B cell (primary cell): ENCODE results near the gene GPR179. TPM values are rescaled to one million over a fixed set of nuclear protein-coding genes. Genes with fewer than 3 reads are reported as not detected.

ENCODE experiments used
- ATAC-seq: fragments of 200-7000 bp; cut with Tn5 transposase; one replicate; pipeline ENCODE4 v1.10.0; 2021; ENCODE audit warnings: low read depth, mild to moderate bottlenecking, moderate number of reproducible peaks, moderate library complexity
- CTCF ChIA-PET: fragments of 350-600 bp; sonication (Branson Sonifier 250); formaldehyde crosslinking; loops from one replicate; lab custom pipeline; 2021; ENCODE audit warnings: antibody characterized with exemption, inconsistent platforms; lab: Charles Lee
- POLR2A ChIA-PET: fragments of 350-600 bp; sonication (Branson Sonifier 250); formaldehyde crosslinking; loops from one replicate; lab custom pipeline; 2021; ENCODE audit warnings: antibody characterized with exemption; lab: Charles Lee
- DNase-seq: peaks from one replicate; pipeline ENCODE4 v3.0.0; 2013
- H2AFZ ChIP-seq: 2 replicates; pipeline ENCODE4 v1.6.1; 2012; ENCODE audit warnings: mild to moderate bottlenecking, low read depth, low read length; ENCODE audit not compliant: insufficient read depth, poor library complexity, severe bottlenecking
- H3K27ac ChIP-seq, 2 donors: 1 replicate in 1 of 2; 2 replicates in 1 of 2; pipeline ENCODE4 v1.5.1; 2012 to 2013; ENCODE audit warnings: low read length in 2 of 2, mild to moderate bottlenecking in 2 of 2, moderate library complexity in 1 of 2
- H3K27me3 ChIP-seq, 4 experiments: fragments of 200-600 bp in 1 of 4; sonication (generic) in 1 of 4; replicated peaks in 1 of 4; 1 replicate in 2 of 4; 2 replicates in 2 of 4; pipeline versions ENCODE4 v1.6.1 to v1.7.0; 2013 to 2016; ENCODE audit warnings: low read length in 3 of 4, mild to moderate bottlenecking in 2 of 4, mixed read lengths in 1 of 4, moderate library complexity in 1 of 4; ENCODE audit not compliant: insufficient read depth in 4 of 4, control insufficient read depth in 3 of 4; ENCODE audit errors: control extremely low read depth in 1 of 4
- H3K36me3 ChIP-seq, 2 experiments: replicated peaks in 1 of 2; 1 replicate in 1 of 2; 2 replicates in 1 of 2; pipeline versions ENCODE4 v1.6.1 to v1.7.1; 2013; ENCODE audit warnings: low read length in 1 of 2; ENCODE audit not compliant: insufficient read depth in 2 of 2, control insufficient read depth in 1 of 2; ENCODE audit errors: control extremely low read depth in 1 of 2, extremely low read depth in 1 of 2
- H3K4me1 ChIP-seq, 2 donors: fragments of 200-600 bp in 1 of 2; sonication (generic) in 1 of 2; 1 replicate in 1 of 2; 2 replicates in 1 of 2; pipeline versions ENCODE4 v1.5.1 to v1.6.1; 2013 to 2017; ENCODE audit warnings: low read length in 2 of 2; ENCODE audit not compliant: control insufficient read depth in 2 of 2, insufficient read depth in 2 of 2
- H3K4me2 ChIP-seq: replicated peaks from 2 replicates; pipeline ENCODE3; 2012; ENCODE audit warnings: mild to moderate bottlenecking, low read depth, low read length; ENCODE audit not compliant: poor library complexity, severe bottlenecking
- H3K4me3 ChIP-seq, 5 experiments: fragments of 200-600 bp in 1 of 5; sonication (generic) in 1 of 5; 1 replicate in 3 of 5; 2 replicates in 2 of 5; pipeline versions ENCODE4 v1.5.1 to v1.7.0; 2011 to 2016; ENCODE audit warnings: low read length in 4 of 5, mild to moderate bottlenecking in 4 of 5, low read depth in 2 of 5, control low read depth in 1 of 5, moderate library complexity in 1 of 5; ENCODE audit not compliant: insufficient read depth in 1 of 5; ENCODE audit errors: control extremely low read depth in 1 of 5, extremely low read depth in 1 of 5
- H3K79me2 ChIP-seq: fragments of 200-600 bp; sonication (generic); one replicate; pipeline ENCODE4 v1.6.0; 2016; ENCODE audit warnings: low read length; ENCODE audit not compliant: control insufficient read depth, insufficient read depth
- H3K9ac ChIP-seq: fragments of 200-600 bp; sonication (generic); 2 replicates; pipeline ENCODE4 v1.6.1; 2017; ENCODE audit warnings: mild to moderate bottlenecking, low read length, moderate library complexity
- H3K9me3 ChIP-seq, 3 donors: one replicate each; pipeline versions ENCODE4 v1.6.1 to v1.7.1; 2013; ENCODE audit warnings: low read length in 2 of 3; ENCODE audit not compliant: control insufficient read depth in 2 of 3, insufficient read depth in 1 of 3; ENCODE audit errors: control extremely low read depth in 1 of 3
- H4K20me1 ChIP-seq: 2 replicates; pipeline ENCODE4 v1.6.0; 2012; ENCODE audit warnings: mild to moderate bottlenecking, low read length; ENCODE audit not compliant: insufficient read depth, control insufficient read depth, poor library complexity, severe bottlenecking
- H3K27ac Mint-ChIP-seq: one replicate; pipeline ENCODE4 v1.8.0; 2021; ENCODE audit warnings: mixed read lengths
- H3K27me3 Mint-ChIP-seq: one replicate; pipeline ENCODE4 v1.8.0; 2021; ENCODE audit warnings: mixed read lengths
- H3K4me1 Mint-ChIP-seq: one replicate; pipeline ENCODE4 v1.8.0; 2021; ENCODE audit warnings: mixed read lengths
- H3K4me3 Mint-ChIP-seq: one replicate; pipeline ENCODE4 v1.8.0; 2021; ENCODE audit warnings: mixed read lengths
- H3K9me3 Mint-ChIP-seq: one replicate; pipeline ENCODE4 v1.8.0; 2022; ENCODE audit warnings: mixed read lengths; ENCODE audit not compliant: insufficient read depth
- EZH2 ChIP-seq: IDR thresholded peaks from 2 replicates; pipeline ENCODE4 v1.6.1; 2012; ENCODE audit warnings: borderline replicate concordance, low read depth, mild to moderate bottlenecking, moderate library complexity, low read length; ENCODE audit not compliant: insufficient read depth, poor library complexity, severe bottlenecking
- WGBS: methylation state at CpG from one replicate; pipeline ENCODE4 v1.1.5; 2013; ENCODE audit warnings: missing lambda C conversion rate; ENCODE audit not compliant: insufficient coverage; 5-methylcytosine and 5-hydroxymethylcytosine counted together
- intact Hi-C: fragments of 100-400 bp; cut with micrococcal nuclease; formaldehyde crosslinking; loops from one replicate; pipeline ENCODE4 v1.10.0; 2022
- polyA plus RNA-seq: library from polyadenylated mRNA; depleted of rRNA; stranded (reverse); fragments of >200 nt; gene quantifications from 2 replicates; pipeline ENCODE4 v1.2.3, GENCODE V29; 2012
- total RNA-seq, 2 donors: library from RNA; stranded (reverse); fragments of 120-200 nt in 1 of 2; gene quantifications; 1 replicate in 1 of 2; 2 replicates in 1 of 2; pipeline versions ENCODE4 v1.2.3 to v1.2.4, GENCODE V29; 2013 to 2022
- TF ChIP-seq, protein P1 (sequence below): fragments of 200-600 bp; IDR thresholded peaks from one replicate; pipeline ENCODE4 v1.8.0; 2022; ENCODE audit warnings: antibody characterized with exemption, mild to moderate bottlenecking

GPR179 gene
- total and polyA plus RNA-seq, 2 donors (not counting 1 experiment from before 2014, with no cell fraction given), result 0.01 TPM; not detected in 1

DNA sequence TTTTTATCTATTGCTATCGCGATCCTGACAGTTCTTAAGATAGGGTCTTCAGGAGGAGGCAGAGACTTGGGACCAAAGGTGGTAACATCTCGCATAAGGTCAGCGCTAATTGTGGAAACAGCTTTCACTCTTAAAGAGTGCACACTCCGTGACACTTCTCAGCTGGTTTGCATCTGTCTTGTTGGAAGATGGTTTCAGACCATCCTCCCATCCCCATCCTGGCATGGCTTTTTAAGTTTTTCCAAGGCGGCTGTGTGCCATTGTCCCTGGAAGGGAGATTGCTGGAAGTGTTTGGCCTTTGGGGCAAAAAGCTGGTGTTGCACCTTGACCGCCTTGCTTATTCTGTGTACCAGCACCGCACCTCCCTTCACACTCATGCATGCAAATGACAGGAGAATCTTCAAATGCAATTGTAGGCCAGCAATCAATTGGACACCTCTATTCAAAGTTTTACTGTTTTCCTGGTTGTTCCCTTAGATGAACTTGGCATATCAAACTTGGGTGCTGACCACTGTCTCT lies 9.4 kb upstream of the GPR179 start:
- ATAC-seq (no peak), DNase-seq (peak; percentile 20)
- peak overlapping the region; percentile 71 for H3K9ac ChIP-seq
- H3K4me1 Mint-ChIP-seq, result peaks cover 33% of the 10 kb centered on the region
- H3K4me3 Mint-ChIP-seq, result peak overlapping the region; percentile 89
- peak overlapping the region; percentile 82 for H3K4me2 ChIP-seq
- H3K27me3 Mint-ChIP-seq, result no peaks in the 10 kb centered on the region
- no peaks in the 10 kb centered on the region for H3K9me3 Mint-ChIP-seq
- 34% methylated on average over 6 of the region's 8 CpGs for WGBS
- H4K20me1 ChIP-seq, result peaks cover 12% of the 10 kb centered on the region
- intact Hi-C loops, result loop anchor here (5.0 kb wide), 2 partner anchors 799 to 1406 kb away; partner anchors contain the start of genes AATF and PLXDC1
- no peaks in the 10 kb centered on the region for H3K27me3 ChIP-seq
- H3K4me3 ChIP-seq, result peak overlapping the region; percentile 24 to 78 (median 70)
- H3K36me3 ChIP-seq, result no peaks in the 10 kb centered on the region
- H2AFZ ChIP-seq, result peak overlapping the region; percentile 94
- peaks cover 11 to 19% of the 10 kb centered on the region in 2 donors for H3K4me1 ChIP-seq
- H3K9me3 ChIP-seq, result no peaks in the 10 kb centered on the region
- H3K27ac Mint-ChIP-seq, result peak overlapping the region; percentile 13
- no peak overlapping the region for H3K27ac ChIP-seq
- peaks cover 35% of the 10 kb centered on the region for H3K79me2 ChIP-seq
- ChIA-PET POLR2A (no interaction called here), CTCF (interaction anchor here (1.0 to 11.6 kb wide), 3 partner anchors 13 to 63 kb away, joined by 3 to 323 read pairs (median 4); no protein-coding TSS in a partner anchor)
- TF ChIP-seq EZH2, result no peak
- TF ChIP-seq, protein P1, sequence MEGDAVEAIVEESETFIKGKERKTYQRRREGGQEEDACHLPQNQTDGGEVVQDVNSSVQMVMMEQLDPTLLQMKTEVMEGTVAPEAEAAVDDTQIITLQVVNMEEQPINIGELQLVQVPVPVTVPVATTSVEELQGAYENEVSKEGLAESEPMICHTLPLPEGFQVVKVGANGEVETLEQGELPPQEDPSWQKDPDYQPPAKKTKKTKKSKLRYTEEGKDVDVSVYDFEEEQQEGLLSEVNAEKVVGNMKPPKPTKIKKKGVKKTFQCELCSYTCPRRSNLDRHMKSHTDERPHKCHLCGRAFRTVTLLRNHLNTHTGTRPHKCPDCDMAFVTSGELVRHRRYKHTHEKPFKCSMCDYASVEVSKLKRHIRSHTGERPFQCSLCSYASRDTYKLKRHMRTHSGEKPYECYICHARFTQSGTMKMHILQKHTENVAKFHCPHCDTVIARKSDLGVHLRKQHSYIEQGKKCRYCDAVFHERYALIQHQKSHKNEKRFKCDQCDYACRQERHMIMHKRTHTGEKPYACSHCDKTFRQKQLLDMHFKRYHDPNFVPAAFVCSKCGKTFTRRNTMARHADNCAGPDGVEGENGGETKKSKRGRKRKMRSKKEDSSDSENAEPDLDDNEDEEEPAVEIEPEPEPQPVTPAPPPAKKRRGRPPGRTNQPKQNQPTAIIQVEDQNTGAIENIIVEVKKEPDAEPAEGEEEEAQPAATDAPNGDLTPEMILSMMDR, result no peak
